Endothelial cell of umbilical vein (primary cell): Measurements from ENCODE around the gene STARD4. TPM values are rescaled to one million over a fixed set of nuclear protein-coding genes. Genes with fewer than 3 reads are reported as not detected.

Source experiments
- BruUV-seq: library from RNA; stranded (reverse); fragments of 400-500 nt; replicated peaks from 2 replicates; lab custom pipeline; 2021; lab: Mats Ljungman, UMichigan
- CTCF ChIA-PET: fragments of 300-600, 350-600 bp; sonication (Branson Sonifier 250); formaldehyde crosslinking; loops from one replicate; lab custom pipeline; 2021; ENCODE audit warnings: antibody characterized with exemption, inconsistent platforms; lab: Charles Lee
- POLR2A ChIA-PET: fragments of 300-600, 350-600 bp; sonication (Branson Sonifier 250); formaldehyde crosslinking; loops from one replicate; lab custom pipeline; 2021; ENCODE audit warnings: antibody characterized with exemption, inconsistent platforms; lab: Charles Lee
- DNase-seq: peaks from one replicate; pipeline ENCODE4 v3.0.0-alpha.2; 2011; ENCODE audit warnings: low read depth, low spot score
- FAIRE-seq: peaks from 2 replicates; lab custom pipeline; 2011; peaks lifted over from hg19 to GRCh38; lab: Jason Lieb, UNC
- H2AFZ ChIP-seq: 2 replicates; pipeline ENCODE4 v1.6.0; 2012; ENCODE audit warnings: low read depth, low read length, control low read depth, inconsistent platforms
- H3K27ac ChIP-seq: 2 replicates; pipeline ENCODE4 v1.5.1; 2011; ENCODE audit warnings: low read depth, mild to moderate bottlenecking, control low read depth, low read length, moderate library complexity; ENCODE audit not compliant: insufficient read depth
- H3K27me3 ChIP-seq, 2 experiments: 2 replicates each; pipeline versions ENCODE4 v1.6.0 to v1.6.1; 2011; ENCODE audit warnings: low read length in 2 of 2, mixed read lengths in 1 of 2; ENCODE audit not compliant: control insufficient read depth in 2 of 2, insufficient read depth in 2 of 2
- H3K36me3 ChIP-seq, 2 experiments: 2 replicates in 1 of 2; 3 replicates in 1 of 2; pipeline ENCODE4 v1.5.1; 2011; ENCODE audit warnings: low read length in 2 of 2, mild to moderate bottlenecking in 1 of 2, moderate library complexity in 1 of 2; ENCODE audit not compliant: control insufficient read depth in 2 of 2, insufficient read depth in 2 of 2; ENCODE audit errors: extremely low read depth in 1 of 2
- H3K4me1 ChIP-seq: 3 replicates; pipeline ENCODE4 v1.5.1; 2011; ENCODE audit warnings: mild to moderate bottlenecking, low read length; ENCODE audit not compliant: control insufficient read depth, insufficient read depth; ENCODE audit errors: extremely low read depth
- H3K4me2 ChIP-seq: 2 replicates; pipeline ENCODE4 v1.6.1; 2011; ENCODE audit warnings: low read length, control low read depth, mixed read lengths; ENCODE audit not compliant: insufficient read depth
- H3K4me3 ChIP-seq, 3 experiments: fragments of 200-600 bp in 1 of 3; sonication (generic), shearing (Covaris generic) in 1 of 3; replicated peaks in 1 of 3; 2 replicates each; pipeline ENCODE4 v1.5.1; 2011 to 2016; ENCODE audit warnings: control low read depth in 3 of 3, low read length in 3 of 3, mild to moderate bottlenecking in 2 of 3, inconsistent platforms in 1 of 3, low read depth in 1 of 3, moderate library complexity in 1 of 3; ENCODE audit not compliant: insufficient read depth in 1 of 3
- H3K79me2 ChIP-seq: 2 replicates; pipeline ENCODE4 v1.6.0; 2012; ENCODE audit warnings: low read length, inconsistent platforms; ENCODE audit not compliant: control insufficient read depth, insufficient read depth
- H3K9ac ChIP-seq: replicated peaks from 2 replicates; pipeline ENCODE3; 2011; ENCODE audit warnings: low read length, control low read depth; ENCODE audit not compliant: insufficient read depth; ENCODE audit errors: extremely low read depth
- H3K9me1 ChIP-seq: replicated peaks from 3 replicates; pipeline ENCODE4 v1.6.0; 2011; ENCODE audit warnings: mild to moderate bottlenecking, low read length; ENCODE audit not compliant: control insufficient read depth, insufficient read depth; ENCODE audit errors: extremely low read depth
- H3K9me3 ChIP-seq: replicated peaks from 2 replicates; pipeline ENCODE4 v1.5.1; 2012; ENCODE audit warnings: low read length, inconsistent platforms; ENCODE audit not compliant: control insufficient read depth, insufficient read depth
- H4K20me1 ChIP-seq: replicated peaks from 2 replicates; pipeline ENCODE3; 2011; ENCODE audit warnings: mild to moderate bottlenecking, low read length; ENCODE audit not compliant: control insufficient read depth, insufficient read depth; ENCODE audit errors: extremely low read depth
- EZH2 ChIP-seq: IDR thresholded peaks from 2 replicates; pipeline ENCODE4 v1.6.1; 2012; ENCODE audit warnings: borderline replicate concordance, low read depth, mild to moderate bottlenecking, moderate library complexity, low read length, inconsistent platforms; ENCODE audit not compliant: severe bottlenecking
- FOS ChIP-seq: IDR thresholded peaks from 2 replicates; pipeline ENCODE4 v1.6.1; 2011; ENCODE audit warnings: mild to moderate bottlenecking, low read length, moderate library complexity, borderline replicate concordance; ENCODE audit not compliant: insufficient read depth
- GATA2 ChIP-seq: IDR thresholded peaks from 2 replicates; pipeline ENCODE4 v1.7.0; 2011; ENCODE audit warnings: low read depth, mild to moderate bottlenecking, moderate library complexity, mixed read lengths, low read length; ENCODE audit not compliant: insufficient read length, insufficient read depth
- JUN ChIP-seq: IDR thresholded peaks from 2 replicates; pipeline ENCODE4 v1.6.1; 2011; ENCODE audit warnings: borderline replicate concordance, low read depth; ENCODE audit not compliant: insufficient read length, insufficient read depth
- MYC ChIP-seq: IDR thresholded peaks from one replicate; pipeline ENCODE4 v1.6.1; 2011; ENCODE audit warnings: mild to moderate bottlenecking, low read depth, low read length
- POLR2A ChIP-seq: IDR thresholded peaks from 2 replicates; pipeline ENCODE4 v1.6.1; 2012; ENCODE audit warnings: low read depth, mild to moderate bottlenecking, control low read depth, low read length
- POLR2AphosphoS5 ChIP-seq: IDR thresholded peaks from 2 replicates; pipeline ENCODE4 v1.6.1; 2012; ENCODE audit warnings: low read depth, mild to moderate bottlenecking, control low read depth, low read length, moderate library complexity; ENCODE audit not compliant: insufficient read depth
- dilution Hi-C: fragments of 300-500 bp; cut with MboI; formaldehyde crosslinking; loops from one replicate; pipeline ENCODE4 v1.15.0; 2019; ENCODE audit warnings: low sequenced_read_pairs; ENCODE audit not compliant: extremely low pct_ligation_motif_present
- intact Hi-C: fragments of 100-400 bp; cut with micrococcal nuclease; formaldehyde crosslinking; loops from one replicate; pipeline ENCODE4 v1.10.0; 2022
- polyA plus RNA-seq, 4 experiments: library from polyadenylated mRNA; depleted of rRNA in 3 of 4; stranded (reverse) in 3 of 4; unstranded in 1 of 4; fragments of >200 nt; gene quantifications; 2 replicates each; pipeline versions ENCODE4 v1.2.1 to v1.2.3, GENCODE V29; 2011 to 2012; ENCODE audit warnings: missing spikeins in 1 of 4
- total RNA-seq: library from RNA; stranded (reverse); gene quantifications from 2 replicates; pipeline ENCODE4 v1.2.3, GENCODE V29; 2021
- TF ChIP-seq, protein P1 (sequence below), 2 donors: IDR thresholded peaks; 1 replicate in 1 of 2; 2 replicates in 1 of 2; pipeline ENCODE4 v1.5.1; 2011; ENCODE audit warnings: low read length in 2 of 2, mild to moderate bottlenecking in 2 of 2, moderate library complexity in 2 of 2, control low read depth in 1 of 2, inconsistent platforms in 1 of 2, low read depth in 1 of 2; ENCODE audit not compliant: insufficient read depth in 1 of 2; ENCODE audit errors: extremely low read depth in 1 of 2
- TF ChIP-seq, protein P2 (sequence below): IDR thresholded peaks from 2 replicates; pipeline ENCODE4 v1.6.1; 2011; ENCODE audit not compliant: insufficient read depth, insufficient read length

The STARD4 gene
- total and polyA plus RNA-seq, 2 donors (not counting 3 experiments of a cell fraction or from before 2014, with no cell fraction given): 33.6 to 77.1 TPM

DNA sequence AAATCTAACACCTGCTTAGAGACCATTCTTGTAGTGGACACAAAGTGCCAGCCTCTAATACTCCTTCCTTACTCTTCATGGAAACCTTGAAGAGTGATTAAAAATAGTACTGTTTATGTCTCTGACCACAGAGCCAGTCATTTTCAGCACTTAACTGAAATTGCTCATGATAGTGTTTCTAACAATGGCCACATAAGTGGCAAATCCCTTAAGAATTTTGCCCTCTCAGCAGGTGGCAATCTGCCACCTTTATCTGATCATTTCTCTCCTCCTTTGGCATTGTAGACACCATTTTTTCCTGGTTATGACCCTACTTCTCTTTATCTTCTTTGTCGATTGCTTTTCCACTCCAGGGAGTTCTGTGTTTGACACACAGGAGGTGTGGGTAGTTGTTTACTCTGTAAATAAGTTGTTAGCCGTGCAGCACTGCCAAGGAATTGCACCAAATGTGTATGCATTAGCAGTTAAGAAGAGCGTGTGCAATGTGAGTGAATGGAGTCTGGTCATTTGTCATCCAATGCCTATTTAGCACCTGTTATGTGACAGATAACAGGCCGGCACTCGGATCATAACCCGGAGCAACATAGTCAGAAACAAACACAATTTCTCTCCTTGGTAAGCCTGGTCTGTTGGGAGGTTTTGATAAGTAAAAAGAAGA is 36.8 kb upstream of the STARD4 start:
- H3K4me3 ChIP-seq: no peak overlapping the region
- no peaks in the 10 kb centered on the region for H3K9me1 ChIP-seq
- ChIA-PET POLR2A (no interaction called here), CTCF (interaction anchor here (1.1 to 4.8 kb wide), 4 partner anchors 13 to 209 kb away, joined by 3 to 116 read pairs (median 64); partner anchors contain the start of gene NREP)
- no peaks in the 10 kb centered on the region for H3K36me3 ChIP-seq
- H3K4me1 ChIP-seq: peaks cover 25% of the 10 kb centered on the region
- H3K4me2 ChIP-seq: no peak overlapping the region
- H2AFZ ChIP-seq: no peak overlapping the region
- H3K27ac ChIP-seq: no peak overlapping the region
- no TSS peak for BruUV-seq
- TF ChIP-seq, protein P1, sequence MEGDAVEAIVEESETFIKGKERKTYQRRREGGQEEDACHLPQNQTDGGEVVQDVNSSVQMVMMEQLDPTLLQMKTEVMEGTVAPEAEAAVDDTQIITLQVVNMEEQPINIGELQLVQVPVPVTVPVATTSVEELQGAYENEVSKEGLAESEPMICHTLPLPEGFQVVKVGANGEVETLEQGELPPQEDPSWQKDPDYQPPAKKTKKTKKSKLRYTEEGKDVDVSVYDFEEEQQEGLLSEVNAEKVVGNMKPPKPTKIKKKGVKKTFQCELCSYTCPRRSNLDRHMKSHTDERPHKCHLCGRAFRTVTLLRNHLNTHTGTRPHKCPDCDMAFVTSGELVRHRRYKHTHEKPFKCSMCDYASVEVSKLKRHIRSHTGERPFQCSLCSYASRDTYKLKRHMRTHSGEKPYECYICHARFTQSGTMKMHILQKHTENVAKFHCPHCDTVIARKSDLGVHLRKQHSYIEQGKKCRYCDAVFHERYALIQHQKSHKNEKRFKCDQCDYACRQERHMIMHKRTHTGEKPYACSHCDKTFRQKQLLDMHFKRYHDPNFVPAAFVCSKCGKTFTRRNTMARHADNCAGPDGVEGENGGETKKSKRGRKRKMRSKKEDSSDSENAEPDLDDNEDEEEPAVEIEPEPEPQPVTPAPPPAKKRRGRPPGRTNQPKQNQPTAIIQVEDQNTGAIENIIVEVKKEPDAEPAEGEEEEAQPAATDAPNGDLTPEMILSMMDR (IDR thresholded peaks at IDR 0.05; ENCODE audit: extremely low read depth in 1 of 2, insufficient read depth in 1 of 2, low read depth in 1 of 2, low read length in 2 of 2): no peak
- TF ChIP-seq POLR2AphosphoS5: no peak
- no peak for TF ChIP-seq EZH2
- TF ChIP-seq JUN: no peak
- no peak for TF ChIP-seq MYC
- no peak for TF ChIP-seq POLR2A
- TF ChIP-seq FOS: no peak
- no peak for TF ChIP-seq GATA2
- TF ChIP-seq, protein P2, sequence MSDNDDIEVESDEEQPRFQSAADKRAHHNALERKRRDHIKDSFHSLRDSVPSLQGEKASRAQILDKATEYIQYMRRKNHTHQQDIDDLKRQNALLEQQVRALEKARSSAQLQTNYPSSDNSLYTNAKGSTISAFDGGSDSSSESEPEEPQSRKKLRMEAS: no peak
- H4K20me1 ChIP-seq: no peaks in the 10 kb centered on the region
- FAIRE-seq (no peak), DNase-seq (no peak)
- H3K9me3 ChIP-seq: no peaks in the 10 kb centered on the region
- intact Hi-C loops (no loop called here), dilution Hi-C loops (no loop called here)
- no peak overlapping the region for H3K9ac ChIP-seq
- no peaks in the 10 kb centered on the region for H3K27me3 ChIP-seq
- no peaks in the 10 kb centered on the region for H3K79me2 ChIP-seq
